H1 (cell line): ENCODE results near the gene CCL1. TPM values are rescaled to one million over a fixed set of nuclear protein-coding genes. Genes with fewer than 3 reads are reported as not detected.

ENCODE experiments used
- CTCF ChIA-PET: fragments of 300-600 bp; sonication (Branson Sonifier 250); formaldehyde crosslinking; loops from one replicate; lab custom pipeline; 2021; ENCODE audit not compliant: partially characterized antibody; lab: Charles Lee
- POLR2A ChIA-PET: fragments of 300-600 bp; sonication (Branson Sonifier 250); formaldehyde crosslinking; loops from one replicate; lab custom pipeline; 2021; ENCODE audit warnings: inconsistent platforms; ENCODE audit not compliant: partially characterized antibody; lab: Charles Lee
- DNase-seq, 2 experiments: peaks; one replicate each; pipeline versions ENCODE4 v3.0.0 to v3.0.0-alpha.2; 2010 to 2022; ENCODE audit warnings: low spot score in 2 of 2, low read depth in 1 of 2, mixed read lengths in 1 of 2
- FAIRE-seq: peaks from 2 replicates; lab custom pipeline; 2011; peaks lifted over from hg19 to GRCh38; lab: Jason Lieb, UNC
- H2AFZ ChIP-seq: 2 replicates; pipeline ENCODE4 v1.8.1; 2012; ENCODE audit warnings: low read length, inconsistent platforms
- H2AK5ac ChIP-seq: 2 replicates; pipeline ENCODE4 v1.6.1; 2013; ENCODE audit warnings: low read depth, low read length
- H2BK120ac ChIP-seq: replicated peaks from 2 replicates; pipeline ENCODE3; 2013; ENCODE audit warnings: low read depth, low read length, inconsistent platforms
- H2BK12ac ChIP-seq: 2 replicates; pipeline ENCODE4 v1.6.1; 2013; ENCODE audit warnings: low read depth, low read length
- H2BK15ac ChIP-seq: 2 replicates; pipeline ENCODE4 v1.6.1; 2013; ENCODE audit warnings: low read length
- H2BK20ac ChIP-seq: 2 replicates; pipeline ENCODE4 v1.6.1; 2013; ENCODE audit warnings: low read length
- H2BK5ac ChIP-seq: 2 replicates; pipeline ENCODE4 v1.6.1; 2013; ENCODE audit warnings: low read depth, low read length
- H3K14ac ChIP-seq: 2 replicates; pipeline ENCODE4 v1.6.1; 2013; ENCODE audit warnings: inconsistent platforms; ENCODE audit not compliant: insufficient read length
- H3K18ac ChIP-seq: 2 replicates; pipeline ENCODE4 v1.6.1; 2013; ENCODE audit warnings: low read length; ENCODE audit errors: extremely low read depth
- H3K23ac ChIP-seq: 2 replicates; pipeline ENCODE4 v1.6.1; 2013; ENCODE audit warnings: inconsistent platforms; ENCODE audit not compliant: insufficient read length
- H3K23me2 ChIP-seq: 2 replicates; pipeline ENCODE4 v1.6.1; 2013; ENCODE audit warnings: low read depth, low read length
- H3K27ac ChIP-seq: 2 replicates; pipeline ENCODE4 v1.6.1; 2011; ENCODE audit warnings: low read depth, low read length, inconsistent platforms
- H3K27me3 ChIP-seq, 4 experiments: replicated peaks in 1 of 4; 1 replicate in 1 of 4; 2 replicates in 3 of 4; pipeline versions ENCODE4 v1.6.1 to v1.8.1; 2011 to 2013; ENCODE audit warnings: low read length in 3 of 4, mild to moderate bottlenecking in 3 of 4, inconsistent platforms in 2 of 4, mixed read lengths in 2 of 4, moderate library complexity in 1 of 4; ENCODE audit not compliant: control insufficient read depth in 3 of 4, insufficient read depth in 3 of 4; ENCODE audit errors: extremely low read depth in 1 of 4
- H3K36me3 ChIP-seq, 4 experiments: 2 replicates each; pipeline versions ENCODE4 v1.6.1 to v1.8.1; 2011 to 2013; ENCODE audit warnings: mild to moderate bottlenecking in 4 of 4, low read length in 3 of 4, moderate library complexity in 2 of 4, control low read depth in 1 of 4, inconsistent platforms in 1 of 4; ENCODE audit not compliant: insufficient read depth in 4 of 4, control insufficient read depth in 2 of 4
- H3K4ac ChIP-seq: replicated peaks from 2 replicates; pipeline ENCODE3; 2013; ENCODE audit warnings: low read length, low read depth, mixed read lengths, inconsistent platforms; ENCODE audit not compliant: insufficient read length
- H3K4me1 ChIP-seq, 4 experiments: replicated peaks in 1 of 4; 1 replicate in 1 of 4; 2 replicates in 3 of 4; pipeline versions ENCODE4 v1.6.1 to v1.8.1; 2011 to 2013; ENCODE audit warnings: low read length in 3 of 4, inconsistent platforms in 2 of 4, mixed read lengths in 1 of 4; ENCODE audit not compliant: insufficient read depth in 4 of 4, control insufficient read depth in 3 of 4
- H3K4me2 ChIP-seq, 2 experiments: 2 replicates each; pipeline versions ENCODE4 v1.6.1 to v1.8.1; 2011 to 2013; ENCODE audit warnings: low read depth in 2 of 2, low read length in 2 of 2, control low read depth in 1 of 2, inconsistent platforms in 1 of 2, mild to moderate bottlenecking in 1 of 2; ENCODE audit not compliant: insufficient read depth in 1 of 2
- H3K4me3 ChIP-seq, 4 experiments: fragments of 200-600, 300-600 bp in 1 of 4; sonication (generic), shearing (Covaris generic), sonication (Bioruptor Twin) in 1 of 4; 2 replicates each; pipeline versions ENCODE4 v1.5.1 to v1.8.1; 2011 to 2016; ENCODE audit warnings: low read length in 4 of 4, low read depth in 3 of 4, control low read depth in 2 of 4, inconsistent platforms in 2 of 4, mild to moderate bottlenecking in 2 of 4, mixed read lengths in 1 of 4, moderate library complexity in 1 of 4; ENCODE audit not compliant: insufficient read depth in 2 of 4; ENCODE audit errors: extremely low read depth in 1 of 4
- H3K56ac ChIP-seq: replicated peaks from 2 replicates; pipeline ENCODE3; 2013; ENCODE audit warnings: low read depth, mild to moderate bottlenecking, mixed read lengths, low read length, inconsistent platforms; ENCODE audit not compliant: insufficient read length
- H3K79me1 ChIP-seq: 2 replicates; pipeline ENCODE4 v1.6.1; 2013; ENCODE audit warnings: low read depth, low read length, control low read depth
- H3K79me2 ChIP-seq, 2 experiments: 2 replicates each; pipeline versions ENCODE4 v1.6.1 to v1.8.1; 2012 to 2013; ENCODE audit warnings: low read length in 2 of 2, mild to moderate bottlenecking in 2 of 2, inconsistent platforms in 1 of 2; ENCODE audit not compliant: insufficient read depth in 2 of 2, control insufficient read depth in 1 of 2
- H3K9ac ChIP-seq, 4 experiments: replicated peaks in 1 of 4; 1 replicate in 1 of 4; 2 replicates in 3 of 4; pipeline versions ENCODE4 v1.6.1 to v1.8.1; 2011 to 2013; ENCODE audit warnings: low read depth in 3 of 4, low read length in 3 of 4, control low read depth in 2 of 4, mild to moderate bottlenecking in 2 of 4, moderate library complexity in 2 of 4, inconsistent platforms in 1 of 4; ENCODE audit errors: extremely low read depth in 1 of 4
- H3K9me3 ChIP-seq, 2 experiments: 2 replicates each; pipeline versions ENCODE4 v1.6.1 to v1.8.1; 2012 to 2013; ENCODE audit warnings: mild to moderate bottlenecking in 2 of 2, moderate library complexity in 2 of 2, control low read depth in 1 of 2, inconsistent platforms in 1 of 2, low read depth in 1 of 2, low read length in 1 of 2, mixed read lengths in 1 of 2; ENCODE audit not compliant: insufficient read depth in 2 of 2
- H4K20me1 ChIP-seq, 2 experiments: replicated peaks in 1 of 2; 2 replicates each; pipeline versions ENCODE3 to v1.8.1; 2011 to 2013; ENCODE audit warnings: inconsistent platforms in 2 of 2, low read length in 2 of 2, mild to moderate bottlenecking in 1 of 2; ENCODE audit not compliant: insufficient read depth in 2 of 2, control insufficient read depth in 1 of 2
- H4K5ac ChIP-seq: 2 replicates; pipeline ENCODE4 v1.6.1; 2013; ENCODE audit warnings: low read length, low read depth, mixed read lengths, inconsistent platforms; ENCODE audit not compliant: insufficient read length
- H4K8ac ChIP-seq: 2 replicates; pipeline ENCODE4 v1.8.0; 2013; ENCODE audit warnings: mild to moderate bottlenecking, moderate library complexity, low read length, inconsistent platforms; ENCODE audit not compliant: insufficient read depth; ENCODE audit errors: extremely low read depth
- H4K91ac ChIP-seq: replicated peaks from 2 replicates; pipeline ENCODE3; 2013; ENCODE audit warnings: low read length, mixed read lengths, inconsistent platforms; ENCODE audit not compliant: insufficient read length
- ASH2L ChIP-seq: fragments of 200-600, 300-600 bp; sonication (generic); IDR thresholded peaks from one replicate; pipeline ENCODE4 v1.7.1; 2017; ENCODE audit warnings: low read length
- BACH1 ChIP-seq: IDR thresholded peaks from 2 replicates; pipeline ENCODE4 v1.6.1; 2012; ENCODE audit warnings: low read length, improper control_type of control experiment
- CREB1 ChIP-seq: IDR thresholded peaks from 2 replicates; pipeline ENCODE4 v1.6.1; 2012; ENCODE audit warnings: inconsistent platforms
- EGR1 ChIP-seq: IDR thresholded peaks from 2 replicates; pipeline ENCODE4 v1.6.1; 2011; ENCODE audit warnings: low read depth, low read length, borderline replicate concordance
- EP300 ChIP-seq, 2 experiments: IDR thresholded peaks; 1 replicate in 1 of 2; 2 replicates in 1 of 2; pipeline ENCODE4 v1.6.1; 2011 to 2012; ENCODE audit warnings: low read depth in 2 of 2, low read length in 2 of 2, mild to moderate bottlenecking in 2 of 2, borderline replicate concordance in 1 of 2, inconsistent platforms in 1 of 2, moderate library complexity in 1 of 2
- KDM1A ChIP-seq: fragments of 200-600, 300-600 bp; sonication (generic); IDR thresholded peaks from 2 replicates; pipeline ENCODE4 v1.7.1; 2016; ENCODE audit warnings: mild to moderate bottlenecking, low read length, borderline replicate concordance
- MAFK ChIP-seq: IDR thresholded peaks from 2 replicates; pipeline ENCODE4 v1.6.1; 2012; ENCODE audit warnings: low read depth, mild to moderate bottlenecking, improper control_type of control experiment, low read length
- POLR2AphosphoS5 ChIP-seq: IDR thresholded peaks from 2 replicates; pipeline ENCODE4 v1.6.1; 2011; ENCODE audit warnings: low read depth, low read length
- SIX5 ChIP-seq: IDR thresholded peaks from 2 replicates; pipeline ENCODE4 v1.6.1; 2011; ENCODE audit warnings: mild to moderate bottlenecking, low read depth, low read length
- TEAD4 ChIP-seq: IDR thresholded peaks from 2 replicates; pipeline ENCODE4 v1.6.1; 2012; ENCODE audit warnings: low read depth, low read length, inconsistent platforms, mixed read lengths
- YY1 ChIP-seq: IDR thresholded peaks from 2 replicates; pipeline ENCODE4 v1.6.1; 2011; ENCODE audit warnings: low read depth, mild to moderate bottlenecking, low read length
- whole genome bisulfite sequencing, 2 experiments: shearing (Covaris generic) in 1 of 2; methylation state at CpG; one replicate each; pipeline versions ENCODE4 v1.1.6 to v1.1.7; 2013 to 2015; ENCODE audit warnings: low lambda C conversion rate in 2 of 2, mixed read lengths in 2 of 2, inconsistent platforms in 1 of 2, low coverage in 1 of 2, missing lambda C conversion rate in 1 of 2; ENCODE audit not compliant: insufficient replicate concordance in 2 of 2, insufficient coverage in 1 of 2, insufficient read length in 1 of 2; ENCODE audit errors: extremely low coverage in 1 of 2, missing lambda C conversion rate in 1 of 2; 5-methylcytosine and 5-hydroxymethylcytosine counted together
- polyA plus RNA-seq, 7 experiments: library from polyadenylated mRNA; depleted of rRNA in 3 of 7; stranded (reverse) in 5 of 7; unstranded in 2 of 7; fragments of >200 nt in 5 of 7; fragments of 200-250 nt in 2 of 7; gene quantifications; 1 replicate in 5 of 7; 2 replicates in 1 of 7; 4 replicates in 1 of 7; pipeline versions ENCODE4 v1.2.1 to v1.2.3, GENCODE V29; 2011 to 2013; ENCODE audit warnings: missing spikeins in 2 of 7, mixed read lengths in 2 of 7
- total RNA-seq: library from RNA; stranded (reverse); fragmentation: NEBNext Ultra II Directional; extraction: Animal tissue kit (Norgen Biotek cat#: 25700); gene quantifications from 2 replicates; pipeline ENCODE4 v1.2.1, GENCODE V29; 2021
- TF ChIP-seq, protein P1 (sequence below): IDR thresholded peaks from 2 replicates; pipeline ENCODE4 v1.6.1; 2012; ENCODE audit warnings: inconsistent platforms
- TF ChIP-seq, protein P2 (sequence below): IDR thresholded peaks from 2 replicates; pipeline ENCODE4 v1.6.1; 2011; ENCODE audit warnings: low read length, improper control_type of control experiment

Gene CCL1
- total and polyA plus RNA-seq, 2 of the 8 experiments (the other 6 are each of a cell fraction or from before 2014, with no cell fraction given), result not detected

- Histone ChIP-seq H4K8ac (no peak overlapping the region), H4K91ac (no peak overlapping the region), H3K23ac (no peak overlapping the region), H2BK12ac (no peak overlapping the region), H2BK15ac (no peak overlapping the region), H3K14ac (no peak overlapping the region), H3K36me3 (no peaks in the 10 kb centered on the region), H3K9me3 (no peaks in the 10 kb centered on the region), H4K20me1 (no peaks in the 10 kb centered on the region), H3K56ac (no peak overlapping the region), H2BK120ac (no peak overlapping the region), H2BK5ac (no peak overlapping the region), H2AK5ac (no peak overlapping the region), H3K18ac (no peak overlapping the region), H3K9ac (no peak overlapping the region), H3K27me3 (no peaks in the 10 kb centered on the region), H2BK20ac (no peak overlapping the region), H3K4me2 (no peak overlapping the region), H4K5ac (no peak overlapping the region), H3K23me2 (no peaks in the 10 kb centered on the region; the same call in 1 of the 2 replicates), H3K4me3 (no peak overlapping the region), H2AFZ (no peak overlapping the region), H3K4ac (no peak overlapping the region), H3K79me2 (no peaks in the 10 kb centered on the region), H3K79me1 (no peaks in the 10 kb centered on the region), H3K27ac (no peak overlapping the region), H3K4me1 (no peaks in the 10 kb centered on the region)
- ChIA-PET CTCF (interaction anchor here (1.0 to 15.7 kb wide), 3 partner anchors 19 to 163 kb away, joined by 3 to 442 read pairs (median 5); no protein-coding TSS in a partner anchor), POLR2A (no interaction called here)
- WGBS, 2 experiments, result 89% methylated on average over 2 of the region's 2 CpGs; no CpG with 5 or more reads in 1 of the 2 experiments
- DNase-seq, result no peak
- no peak for FAIRE-seq
- no peak for TF ChIP-seq MAFK
- TF ChIP-seq, protein P1, sequence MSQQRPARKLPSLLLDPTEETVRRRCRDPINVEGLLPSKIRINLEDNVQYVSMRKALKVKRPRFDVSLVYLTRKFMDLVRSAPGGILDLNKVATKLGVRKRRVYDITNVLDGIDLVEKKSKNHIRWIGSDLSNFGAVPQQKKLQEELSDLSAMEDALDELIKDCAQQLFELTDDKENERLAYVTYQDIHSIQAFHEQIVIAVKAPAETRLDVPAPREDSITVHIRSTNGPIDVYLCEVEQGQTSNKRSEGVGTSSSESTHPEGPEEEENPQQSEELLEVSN, result no peak
- TF ChIP-seq YY1, result no peak
- TF ChIP-seq CREB1, result no peak
- TF ChIP-seq TEAD4, result no peak
- TF ChIP-seq POLR2AphosphoS5, result no peak
- TF ChIP-seq KDM1A, result no peak
- TF ChIP-seq, protein P2, sequence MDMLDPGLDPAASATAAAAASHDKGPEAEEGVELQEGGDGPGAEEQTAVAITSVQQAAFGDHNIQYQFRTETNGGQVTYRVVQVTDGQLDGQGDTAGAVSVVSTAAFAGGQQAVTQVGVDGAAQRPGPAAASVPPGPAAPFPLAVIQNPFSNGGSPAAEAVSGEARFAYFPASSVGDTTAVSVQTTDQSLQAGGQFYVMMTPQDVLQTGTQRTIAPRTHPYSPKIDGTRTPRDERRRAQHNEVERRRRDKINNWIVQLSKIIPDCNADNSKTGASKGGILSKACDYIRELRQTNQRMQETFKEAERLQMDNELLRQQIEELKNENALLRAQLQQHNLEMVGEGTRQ, result no peak
- TF ChIP-seq EP300 (IDR thresholded peaks at IDR 0.05; ENCODE audit: borderline replicate concordance in 1 of 2, low read depth in 2 of 2, low read length in 2 of 2), result no peak
- TF ChIP-seq ASH2L, result no peak
- TF ChIP-seq EGR1, result no peak
- no peak for TF ChIP-seq SIX5
- TF ChIP-seq BACH1, result no peak
Measured at GRCh38 chr17:34365340-34365739, 2.3 kb upstream of the CCL1 start.
